Lower lobe of right lung (tissue), 2 donors: ENCODE measurements around the gene OR2T27. TPM values are rescaled to one million over a fixed set of nuclear protein-coding genes. Genes with fewer than 3 reads are reported as not detected.

Experiments
- ATAC-seq, 2 donors: fragments of 200-7000 bp; cut with Tn5 transposase; one replicate each; pipeline ENCODE4 v1.9.1; 2020 to 2022; ENCODE audit warnings: mild to moderate bottlenecking in 2 of 2, moderate library complexity in 2 of 2
- DNase-seq: peaks from one replicate; pipeline ENCODE4 v3.0.0-alpha.2; 2020
- H3K27ac ChIP-seq: fragments of 200-600 bp; one replicate; pipeline ENCODE4 v1.8.0; 2022
- H3K27me3 ChIP-seq: fragments of 200-600 bp; one replicate; pipeline ENCODE4 v1.8.0; 2022; ENCODE audit warnings: low read depth
- H3K36me3 ChIP-seq: fragments of 200-600 bp; one replicate; pipeline ENCODE4 v1.8.0; 2022; ENCODE audit warnings: mild to moderate bottlenecking
- H3K4me1 ChIP-seq: fragments of 200-600 bp; one replicate; pipeline ENCODE4 v1.8.0; 2022
- H3K4me3 ChIP-seq: fragments of 200-600 bp; one replicate; pipeline ENCODE4 v1.8.0; 2022; ENCODE audit warnings: mild to moderate bottlenecking
- H3K9me3 ChIP-seq: fragments of 200-600 bp; one replicate; pipeline ENCODE4 v1.8.0; 2022
- CTCF ChIP-seq: fragments of 200-600 bp; IDR thresholded peaks from one replicate; pipeline ENCODE4 v1.8.0; 2022; ENCODE audit warnings: antibody characterized with exemption, mild to moderate bottlenecking
- intact Hi-C: fragments of 100-400 bp; cut with DNase I; formaldehyde crosslinking; loops from one replicate; pipeline ENCODE4 v1.11.0; 2022
- total RNA-seq: library from RNA; stranded (reverse); fragmentation: NEBNext Ultra II Directional; extraction: Animal tissue kit (Norgen Biotek cat#: 25700); gene quantifications from one replicate; pipeline ENCODE4 v1.2.1, GENCODE V29; 2021
- donor health status: DM: no; HTN: yes; CAD: no; lungs with severe emphysema.

Gene OR2T27
- total RNA-seq, 1 donor from 2014 or later = not detected

- H3K36me3 ChIP-seq = no peaks in the 10 kb centered on the region
- ATAC-seq = no peak
- H3K9me3 ChIP-seq = no peaks in the 10 kb centered on the region
- TF ChIP-seq CTCF = no peak
- no peak for DNase-seq
- H3K4me1 ChIP-seq = no peaks in the 10 kb centered on the region
- H3K27me3 ChIP-seq = no peaks in the 10 kb centered on the region
- intact Hi-C loops = no loop called here
- no peak overlapping the region for H3K4me3 ChIP-seq
- H3K27ac ChIP-seq = no peak overlapping the region
Observed at GRCh38 chr1:248613742-248614141, 41.6 kb downstream of the OR2T27 start.

- H3K36me3 ChIP-seq = no peaks in the 10 kb centered on the region
- ATAC-seq = no peak
- DNase-seq = no peak
- H3K4me3 ChIP-seq = no peak overlapping the region
- no peak overlapping the region for H3K27ac ChIP-seq
- H3K9me3 ChIP-seq = no peaks in the 10 kb centered on the region
- no peaks in the 10 kb centered on the region for H3K27me3 ChIP-seq
- no peak for TF ChIP-seq CTCF
- H3K4me1 ChIP-seq = no peaks in the 10 kb centered on the region
- intact Hi-C loops = no loop called here
Observed at GRCh38 chr1:248611883-248612414, 43.4 kb downstream of the OR2T27 start.

GRCh38 chr1:248610301-248610700, 45.0 kb downstream of the OR2T27 start:
- ATAC-seq (no peak), DNase-seq (no peak)
- H3K27ac ChIP-seq = no peak overlapping the region
- intact Hi-C loops = no loop called here
- no peaks in the 10 kb centered on the region for H3K4me1 ChIP-seq
- H3K9me3 ChIP-seq = no peaks in the 10 kb centered on the region
- TF ChIP-seq CTCF = no peak
- no peak overlapping the region for H3K4me3 ChIP-seq
- no peaks in the 10 kb centered on the region for H3K36me3 ChIP-seq
- H3K27me3 ChIP-seq = no peaks in the 10 kb centered on the region

Other genes starting within 250 kb of the OR2T27 start
- gene OR2T2, start 209.9 kb downstream of the OR2T27 start, total RNA-seq = not detected
- gene OR2T3, start 182.2 kb downstream of the OR2T27 start, total RNA-seq = not detected
- gene OR2T5, start 166.9 kb downstream of the OR2T27 start, total RNA-seq = not detected
- gene OR2G6, start 147.5 kb downstream of the OR2T27 start, total RNA-seq = not detected
- gene OR2T29, start 92.8 kb downstream of the OR2T27 start, total RNA-seq = not detected
- gene OR2T34, start 80.8 kb downstream of the OR2T27 start, total RNA-seq = not detected
- not detected for gene OR2T10, start 57.8 kb downstream of the OR2T27 start, total RNA-seq
- gene OR2T11, start 20.4 kb downstream of the OR2T27 start, total RNA-seq = not detected
- gene OR2T35, start 10.2 kb downstream of the OR2T27 start, total RNA-seq = not detected
- not detected for gene OR14I1, start 47.2 kb upstream of the OR2T27 start, total RNA-seq
- gene LYPD8, start 100.2 kb upstream of the OR2T27 start, total RNA-seq = not detected
- gene SH3BP5L, start 170.4 kb upstream of the OR2T27 start, total RNA-seq = 25.0 TPM
- 39.8 TPM for gene ZNF672, start 182.7 kb upstream of the OR2T27 start, total RNA-seq
- 41.9 TPM for gene ZNF692, start 203.6 kb upstream of the OR2T27 start, total RNA-seq